Urinary bladder (tissue), 4 donors: ENCODE results near the gene TRAPPC2B. TPM values are rescaled to one million over a fixed set of nuclear protein-coding genes. Genes with fewer than 3 reads are reported as not detected.

Source experiments
- DNase-seq: peaks from one replicate; pipeline ENCODE4 v3.0.0-alpha.2; 2015; ENCODE audit errors: extremely low spot score
- H3K27ac ChIP-seq: one replicate; pipeline ENCODE4 v1.5.1; 2013; ENCODE audit warnings: low read depth, mild to moderate bottlenecking, moderate library complexity
- H3K36me3 ChIP-seq: one replicate; pipeline ENCODE4 v1.6.1; 2013; ENCODE audit warnings: mild to moderate bottlenecking, moderate library complexity; ENCODE audit not compliant: insufficient read depth
- H3K4me1 ChIP-seq: one replicate; pipeline ENCODE4 v1.6.1; 2013; ENCODE audit warnings: mild to moderate bottlenecking, moderate library complexity; ENCODE audit not compliant: insufficient read depth
- H3K4me3 ChIP-seq: one replicate; pipeline ENCODE4 v1.5.1; 2013; ENCODE audit warnings: low read depth, low read length
- WGBS: extraction: QIAGEN DNeasy Blood & Tissue Kit; methylation state at CpG from one replicate; pipeline ENCODE4 v1.1.7; 2013; 5-methylcytosine and 5-hydroxymethylcytosine counted together
- polyA plus RNA-seq: library from polyadenylated mRNA; stranded (reverse); fragments of 200-250 nt; gene quantifications from one replicate; pipeline ENCODE4 v1.2.3, GENCODE V29; 2013
- total RNA-seq: library from RNA; depleted of rRNA; stranded (reverse); fragments of >200 nt; gene quantifications from one replicate; pipeline ENCODE4 v1.2.3, GENCODE V29; 2014
- donor health status: healthy with polysubstance abuse.
- donor health status: healthy.

TRAPPC2B gene
- total RNA-seq: 9.7 TPM
- 26.8 TPM for polyA plus RNA-seq

GRCh38 chr19:57362997-57363687 is at the start of gene TRAPPC2B, which contains the start of gene ZNF547:
TRAPPC2B (plus strand) TSS chr19:57363551; CDS start chr19:57364834, 1,283 bp downstream.
ZNF547 (plus strand) TSS chr19:57363551; CDS start chr19:57368556, 5,005 bp downstream.
- Histone ChIP-seq H3K36me3 (peaks cover under 1% of the 10 kb centered on the region), H3K27ac (peak within 1 kb of the TSS; percentile 91), H3K4me1 (no peaks in the 10 kb centered on the region), H3K4me3 (peak within 1 kb of the TSS; percentile 63)
- DNase-seq: peak; percentile 99
- under 1% methylated on average over 47 of the region's 47 CpGs for WGBS

- DNase-seq: no peak
- Histone ChIP-seq H3K27ac (no peak overlapping the region), H3K4me3 (no peak overlapping the region), H3K36me3 (no peaks in the 10 kb centered on the region), H3K4me1 (no peaks in the 10 kb centered on the region)
- 78% methylated on average over 4 of the region's 4 CpGs for WGBS
Observed at GRCh38 chr19:57314146-57314545, 49.2 kb upstream of the TRAPPC2B start.

GRCh38 chr19:57317503-57317902 is 45.8 kb upstream of the TRAPPC2B start:
- no peak for DNase-seq
- Histone ChIP-seq H3K27ac (no peak overlapping the region), H3K4me1 (no peaks in the 10 kb centered on the region), H3K36me3 (no peaks in the 10 kb centered on the region), H3K4me3 (no peak overlapping the region)
- 10% methylated on average over 29 of the region's 29 CpGs for WGBS

GRCh38 chr19:57319869-57320179 is 43.5 kb upstream of the TRAPPC2B start:
- WGBS: 3% methylated on average over 1 of the region's 1 CpG
- peaks cover 4% of the 10 kb centered on the region for H3K36me3 ChIP-seq
- H3K4me1 ChIP-seq: no peaks in the 10 kb centered on the region
- no peak for DNase-seq
- no peak overlapping the region for H3K27ac ChIP-seq
- peak overlapping the region; percentile 69 for H3K4me3 ChIP-seq

- no peaks in the 10 kb centered on the region for H3K4me1 ChIP-seq
- peak; percentile 93 for DNase-seq
- peak within 1 kb of the TSS; percentile 60 for H3K27ac ChIP-seq
- H3K36me3 ChIP-seq: peaks cover 7% of the 10 kb centered on the region
- WGBS: under 1% methylated on average over 71 of the region's 71 CpGs
- H3K4me3 ChIP-seq: peak within 1 kb of the TSS; percentile 69
Observed at GRCh38 chr19:57320180-57321084, 42.9 kb upstream of the TRAPPC2B start, which contains the start of gene ZNF543. ZNF543 (plus strand) TSS chr19:57320472; CDS start chr19:57320854, 382 bp downstream.

GRCh38 chr19:57321116-57321515 is 42.2 kb upstream of the TRAPPC2B start:
- H3K4me3 ChIP-seq: peak overlapping the region; percentile 69
- no peak for DNase-seq
- peaks cover 7% of the 10 kb centered on the region for H3K36me3 ChIP-seq
- no peaks in the 10 kb centered on the region for H3K4me1 ChIP-seq
- WGBS: 32% methylated on average over 8 of the region's 8 CpGs
- H3K27ac ChIP-seq: no peak overlapping the region

GRCh38 chr19:57321751-57322150 is 41.6 kb upstream of the TRAPPC2B start:
- whole genome bisulfite sequencing: 76% methylated on average over 3 of the region's 3 CpGs
- Histone ChIP-seq H3K4me3 (no peak overlapping the region), H3K36me3 (peaks cover 11% of the 10 kb centered on the region), H3K27ac (no peak overlapping the region), H3K4me1 (no peaks in the 10 kb centered on the region)
- DNase-seq: no peak

GRCh38 chr19:57324992-57325391 is 38.4 kb upstream of the TRAPPC2B start:
- H3K36me3 ChIP-seq: peaks cover 15% of the 10 kb centered on the region
- H3K4me3 ChIP-seq: no peak overlapping the region
- no peak for DNase-seq
- no peak overlapping the region for H3K27ac ChIP-seq
- no peaks in the 10 kb centered on the region for H3K4me1 ChIP-seq

GRCh38 chr19:57327993-57328392 is 35.4 kb upstream of the TRAPPC2B start:
- Histone ChIP-seq H3K4me3 (no peak overlapping the region), H3K4me1 (no peaks in the 10 kb centered on the region), H3K36me3 (peaks cover 15% of the 10 kb centered on the region), H3K27ac (no peak overlapping the region)
- DNase-seq: no peak
- 95% methylated on average over 8 of the region's 8 CpGs for WGBS

GRCh38 chr19:57334191-57334590 is 29.2 kb upstream of the TRAPPC2B start:
- H3K27ac ChIP-seq: no peak overlapping the region
- DNase-seq: peak; percentile 47
- H3K4me1 ChIP-seq: no peaks in the 10 kb centered on the region
- WGBS: 54% methylated on average over 4 of the region's 4 CpGs
- no peaks in the 10 kb centered on the region for H3K36me3 ChIP-seq
- no peak overlapping the region for H3K4me3 ChIP-seq

- DNase-seq: no peak
- H3K4me3 ChIP-seq: no peak overlapping the region
- H3K4me1 ChIP-seq: no peaks in the 10 kb centered on the region
- WGBS: 29% methylated on average over 3 of the region's 3 CpGs
- no peak overlapping the region for H3K27ac ChIP-seq
- H3K36me3 ChIP-seq: no peaks in the 10 kb centered on the region
Observed at GRCh38 chr19:57338877-57339276, 24.5 kb upstream of the TRAPPC2B start.

GRCh38 chr19:57342582-57342981 is 20.8 kb upstream of the TRAPPC2B start:
- H3K36me3 ChIP-seq: no peaks in the 10 kb centered on the region
- no peak overlapping the region for H3K27ac ChIP-seq
- 64% methylated on average over 6 of the region's 6 CpGs for WGBS
- H3K4me1 ChIP-seq: no peaks in the 10 kb centered on the region
- DNase-seq: no peak
- H3K4me3 ChIP-seq: no peak overlapping the region

GRCh38 chr19:57348136-57348535 is 15.2 kb upstream of the TRAPPC2B start:
- no peak for DNase-seq
- WGBS: 53% methylated on average over 3 of the region's 3 CpGs
- no peak overlapping the region for H3K4me3 ChIP-seq
- no peak overlapping the region for H3K27ac ChIP-seq
- H3K4me1 ChIP-seq: no peaks in the 10 kb centered on the region
- no peaks in the 10 kb centered on the region for H3K36me3 ChIP-seq
